Astrocyte (in vitro differentiated cells and primary cell): ENCODE measurements around the gene ZNF770. TPM values are rescaled to one million over a fixed set of nuclear protein-coding genes. Genes with fewer than 3 reads are reported as not detected.
A peak's percentile ranks its signal among the peaks of the same experiment; 100 is the strongest.

Experiments
- DNase-seq: peaks from one replicate; pipeline ENCODE4 v3.0.0-alpha.2; 2010; ENCODE audit warnings: low read depth
- FAIRE-seq: peaks from 2 replicates; lab custom pipeline; 2011; peaks lifted over from hg19 to GRCh38; lab: Jason Lieb, UNC
- H2AFZ ChIP-seq: 2 replicates; pipeline ENCODE4 v1.6.0; 2012; ENCODE audit warnings: low read depth, low read length, inconsistent platforms
- H3K27ac ChIP-seq: 2 replicates; pipeline ENCODE4 v1.5.1; 2011; ENCODE audit warnings: low read depth, low read length, inconsistent platforms
- H3K27me3 ChIP-seq: 2 replicates; pipeline ENCODE4 v1.6.0; 2011; ENCODE audit warnings: low read length, inconsistent platforms; ENCODE audit not compliant: insufficient read depth
- H3K36me3 ChIP-seq: 2 replicates; pipeline ENCODE4 v1.5.1; 2011; ENCODE audit warnings: low read length, inconsistent platforms; ENCODE audit not compliant: insufficient read depth
- H3K4me1 ChIP-seq: 2 replicates; pipeline ENCODE4 v1.5.1; 2011; ENCODE audit warnings: low read length, inconsistent platforms; ENCODE audit not compliant: insufficient read depth
- H3K4me2 ChIP-seq: 2 replicates; pipeline ENCODE4 v1.6.0; 2012; ENCODE audit warnings: low read length, inconsistent platforms
- H3K4me3 ChIP-seq: 2 replicates; pipeline ENCODE4 v1.5.1; 2011; ENCODE audit warnings: low read depth, mild to moderate bottlenecking, low read length, inconsistent platforms; ENCODE audit not compliant: insufficient read depth
- H3K79me2 ChIP-seq: 2 replicates; pipeline ENCODE4 v1.6.0; 2012; ENCODE audit warnings: mild to moderate bottlenecking, low read length, inconsistent platforms; ENCODE audit not compliant: insufficient read depth
- H3K9ac ChIP-seq: 2 replicates; pipeline ENCODE4 v1.6.0; 2012; ENCODE audit warnings: mild to moderate bottlenecking, low read length, inconsistent platforms
- H3K9me3 ChIP-seq: 2 replicates; pipeline ENCODE4 v1.5.1; 2012; ENCODE audit warnings: low read depth, mild to moderate bottlenecking, low read length, inconsistent platforms; ENCODE audit not compliant: insufficient read depth
- H4K20me1 ChIP-seq: 2 replicates; pipeline ENCODE4 v1.6.0; 2012; ENCODE audit warnings: low read length, inconsistent platforms; ENCODE audit not compliant: insufficient read depth
- H3K27ac Mint-ChIP-seq: one replicate; pipeline ENCODE4 v1.8.0; 2021; ENCODE audit warnings: mild to moderate bottlenecking, mixed read lengths; ENCODE audit not compliant: unreplicated experiment
- H3K27me3 Mint-ChIP-seq: one replicate; pipeline ENCODE4 v1.8.0; 2021; ENCODE audit warnings: low read depth, mixed read lengths; ENCODE audit not compliant: unreplicated experiment
- H3K36me3 Mint-ChIP-seq: one replicate; pipeline ENCODE4 v1.8.0; 2021; ENCODE audit warnings: low read depth, mixed read lengths; ENCODE audit not compliant: unreplicated experiment
- H3K4me1 Mint-ChIP-seq: one replicate; pipeline ENCODE4 v1.8.0; 2021; ENCODE audit warnings: low read depth, mixed read lengths; ENCODE audit not compliant: unreplicated experiment
- H3K4me3 Mint-ChIP-seq: one replicate; pipeline ENCODE4 v1.8.0; 2021; ENCODE audit warnings: mild to moderate bottlenecking, moderate library complexity, mixed read lengths; ENCODE audit not compliant: unreplicated experiment
- H3K9me3 Mint-ChIP-seq: one replicate; pipeline ENCODE4 v1.8.0; 2021; ENCODE audit warnings: mild to moderate bottlenecking, mixed read lengths; ENCODE audit not compliant: unreplicated experiment
- EZH2 ChIP-seq: IDR thresholded peaks from 2 replicates; pipeline ENCODE4 v1.6.1; 2012; ENCODE audit warnings: mild to moderate bottlenecking, low read length, inconsistent platforms; ENCODE audit not compliant: insufficient read depth
- total RNA-seq: library from RNA; stranded (reverse); gene quantifications from 2 replicates; pipeline ENCODE4 v1.2.1, GENCODE V29; 2021
- TF ChIP-seq, protein P1 (sequence below): IDR thresholded peaks from 2 replicates; pipeline ENCODE4 v1.5.1; 2011; ENCODE audit warnings: low read depth, mild to moderate bottlenecking, inconsistent platforms, low read length, moderate library complexity; ENCODE audit not compliant: insufficient read depth

Gene ZNF770
- total RNA-seq, 1 donor from 2014 or later: 43.3 TPM

DNA sequence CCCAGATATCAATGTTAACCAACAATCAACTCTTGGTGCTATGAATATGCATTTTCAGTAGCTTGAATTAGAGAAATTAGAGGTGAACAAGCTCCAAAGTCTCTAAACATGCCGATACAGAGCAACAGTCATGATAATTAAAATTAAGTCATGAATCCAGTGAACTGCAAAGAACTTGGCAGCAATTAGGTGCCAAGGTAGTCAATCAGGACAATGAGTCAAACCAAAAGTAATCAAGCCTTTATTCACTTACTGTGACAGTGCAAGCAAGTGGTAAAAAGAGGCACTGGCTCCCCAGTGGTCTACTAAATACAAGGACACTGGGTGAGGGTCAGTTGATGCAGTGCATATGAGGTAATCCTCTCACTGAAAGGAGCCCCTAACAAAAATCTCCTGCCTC, 1.8 kb downstream of the ZNF770 start:
- Histone ChIP-seq H3K4me3 (peak overlapping the region; percentile 91), H3K27ac (no peak overlapping the region), H3K9ac (peak overlapping the region; percentile 98), H3K9me3 (no peaks in the 10 kb centered on the region), H3K4me2 (peak overlapping the region; percentile 94), H3K79me2 (peaks cover 54% of the 10 kb centered on the region), H3K36me3 (peaks cover 16% of the 10 kb centered on the region), H3K4me1 (peaks cover 17% of the 10 kb centered on the region), H4K20me1 (peaks cover 22% of the 10 kb centered on the region), H3K27me3 (no peaks in the 10 kb centered on the region), H2AFZ (no peak overlapping the region)
- FAIRE-seq (no peak), DNase-seq (no peak)
- peaks cover 14% of the 10 kb centered on the region for H3K4me1 Mint-ChIP-seq
- H3K4me3 Mint-ChIP-seq: peak overlapping the region; percentile 99
- TF ChIP-seq EZH2: no peak
- TF ChIP-seq, protein P1, sequence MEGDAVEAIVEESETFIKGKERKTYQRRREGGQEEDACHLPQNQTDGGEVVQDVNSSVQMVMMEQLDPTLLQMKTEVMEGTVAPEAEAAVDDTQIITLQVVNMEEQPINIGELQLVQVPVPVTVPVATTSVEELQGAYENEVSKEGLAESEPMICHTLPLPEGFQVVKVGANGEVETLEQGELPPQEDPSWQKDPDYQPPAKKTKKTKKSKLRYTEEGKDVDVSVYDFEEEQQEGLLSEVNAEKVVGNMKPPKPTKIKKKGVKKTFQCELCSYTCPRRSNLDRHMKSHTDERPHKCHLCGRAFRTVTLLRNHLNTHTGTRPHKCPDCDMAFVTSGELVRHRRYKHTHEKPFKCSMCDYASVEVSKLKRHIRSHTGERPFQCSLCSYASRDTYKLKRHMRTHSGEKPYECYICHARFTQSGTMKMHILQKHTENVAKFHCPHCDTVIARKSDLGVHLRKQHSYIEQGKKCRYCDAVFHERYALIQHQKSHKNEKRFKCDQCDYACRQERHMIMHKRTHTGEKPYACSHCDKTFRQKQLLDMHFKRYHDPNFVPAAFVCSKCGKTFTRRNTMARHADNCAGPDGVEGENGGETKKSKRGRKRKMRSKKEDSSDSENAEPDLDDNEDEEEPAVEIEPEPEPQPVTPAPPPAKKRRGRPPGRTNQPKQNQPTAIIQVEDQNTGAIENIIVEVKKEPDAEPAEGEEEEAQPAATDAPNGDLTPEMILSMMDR: no peak
- H3K27me3 Mint-ChIP-seq: no peaks in the 10 kb centered on the region
- H3K27ac Mint-ChIP-seq: no peak overlapping the region
- no peaks in the 10 kb centered on the region for H3K9me3 Mint-ChIP-seq
- no peaks in the 10 kb centered on the region for H3K36me3 Mint-ChIP-seq

DNA sequence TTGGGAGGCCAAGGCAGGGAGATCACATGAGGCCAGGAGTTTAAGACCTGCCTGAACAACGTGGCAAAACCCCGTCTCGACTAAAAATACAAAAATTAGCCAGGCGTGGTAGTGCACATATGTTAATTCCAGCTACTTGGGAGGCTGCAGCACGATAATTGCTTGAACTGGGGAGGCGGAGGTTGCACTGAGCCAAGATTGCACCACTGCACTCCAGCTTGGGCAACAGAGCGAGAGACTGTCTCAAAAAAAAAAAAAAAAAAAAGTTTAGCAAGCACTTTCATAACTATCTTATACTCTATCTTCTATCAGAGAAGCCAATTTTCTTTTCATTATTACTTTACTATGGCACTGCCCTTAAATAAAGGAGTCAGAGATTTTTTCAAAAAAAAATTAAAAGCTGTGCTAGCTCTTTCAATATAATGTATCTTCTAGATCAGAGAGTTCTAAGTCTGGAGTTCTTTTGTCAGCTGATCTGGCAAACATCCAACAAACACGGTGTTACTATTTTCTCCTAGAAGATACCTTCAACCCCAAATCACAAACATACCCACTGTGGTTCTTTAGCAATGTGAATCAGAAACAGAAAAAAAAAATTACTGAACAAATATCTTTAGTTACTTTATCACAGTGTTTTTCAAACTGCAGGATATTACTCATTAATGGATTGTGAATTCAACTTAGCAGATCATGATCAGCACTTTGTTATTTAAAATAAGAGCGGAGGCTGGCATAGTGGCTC, 3.0 kb downstream of the ZNF770 start:
- peaks cover 17% of the 10 kb centered on the region for H3K4me1 ChIP-seq
- H3K9me3 ChIP-seq: no peaks in the 10 kb centered on the region
- no peaks in the 10 kb centered on the region for H3K9me3 Mint-ChIP-seq
- no peaks in the 10 kb centered on the region for H3K36me3 Mint-ChIP-seq
- no peak overlapping the region for H2AFZ ChIP-seq
- H3K79me2 ChIP-seq: peaks cover 54% of the 10 kb centered on the region
- no peaks in the 10 kb centered on the region for H3K27me3 ChIP-seq
- no peak overlapping the region for H3K9ac ChIP-seq
- peak overlapping the region; percentile 69 for H3K4me3 Mint-ChIP-seq
- peak overlapping the region; percentile 53 for H3K4me2 ChIP-seq
- peak; percentile 39 for DNase-seq
- H3K27ac Mint-ChIP-seq: no peak overlapping the region
- TF ChIP-seq, protein P1: no peak
- TF ChIP-seq EZH2: no peak
- H3K36me3 ChIP-seq: peaks cover 16% of the 10 kb centered on the region
- H3K27me3 Mint-ChIP-seq: no peaks in the 10 kb centered on the region
- no peak overlapping the region for H3K4me3 ChIP-seq
- H4K20me1 ChIP-seq: peaks cover 22% of the 10 kb centered on the region
- FAIRE-seq: no peak
- H3K27ac ChIP-seq: no peak overlapping the region
- peaks cover 14% of the 10 kb centered on the region for H3K4me1 Mint-ChIP-seq

DNA sequence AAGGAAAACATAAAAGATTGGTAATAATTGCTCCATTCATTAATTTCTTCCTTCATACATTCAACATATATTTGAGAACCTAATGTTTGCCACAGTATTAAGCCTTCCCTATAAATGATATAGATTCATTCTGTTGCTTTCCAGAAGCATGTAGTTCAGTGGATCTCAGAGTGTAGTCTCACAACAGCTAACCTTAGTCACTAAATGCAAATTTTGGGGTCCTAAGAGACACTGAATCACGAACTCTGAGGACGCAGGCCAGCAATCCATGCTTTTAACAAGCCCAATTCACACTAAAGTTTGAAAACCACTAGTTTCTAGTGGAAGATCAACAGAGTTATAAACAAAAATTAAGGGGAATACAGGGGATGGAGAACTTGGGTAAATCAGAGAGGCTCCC, 11.3 kb downstream of the ZNF770 start:
- H3K9me3 ChIP-seq: no peaks in the 10 kb centered on the region
- no peaks in the 10 kb centered on the region for H3K36me3 ChIP-seq
- Mint-ChIP-seq H3K9me3 (no peaks in the 10 kb centered on the region), H3K27ac (no peak overlapping the region), H3K4me1 (no peaks in the 10 kb centered on the region), H3K36me3 (no peaks in the 10 kb centered on the region), H3K4me3 (no peak overlapping the region), H3K27me3 (no peaks in the 10 kb centered on the region)
- no peak overlapping the region for H2AFZ ChIP-seq
- DNase-seq (no peak), FAIRE-seq (no peak)
- no peak overlapping the region for H3K4me3 ChIP-seq
- no peaks in the 10 kb centered on the region for H3K27me3 ChIP-seq
- peaks cover 3% of the 10 kb centered on the region for H4K20me1 ChIP-seq
- H3K9ac ChIP-seq: no peak overlapping the region
- peaks cover 3% of the 10 kb centered on the region for H3K79me2 ChIP-seq
- no peak overlapping the region for H3K4me2 ChIP-seq
- no peak for TF ChIP-seq EZH2
- TF ChIP-seq, protein P1: no peak
- H3K27ac ChIP-seq: no peak overlapping the region
- no peaks in the 10 kb centered on the region for H3K4me1 ChIP-seq
